ENCODE data around the gene PARP12. TPM values are rescaled to one million over a fixed set of nuclear protein-coding genes. Genes with fewer than 3 reads are reported as not detected.

The PARP12 gene
- total and polyA plus RNA-seq, 2 of the 13 experiments (the other 11 are each of a cell fraction or from before 2014, with no cell fraction given): 15.5 to 35.2 TPM

DNA sequence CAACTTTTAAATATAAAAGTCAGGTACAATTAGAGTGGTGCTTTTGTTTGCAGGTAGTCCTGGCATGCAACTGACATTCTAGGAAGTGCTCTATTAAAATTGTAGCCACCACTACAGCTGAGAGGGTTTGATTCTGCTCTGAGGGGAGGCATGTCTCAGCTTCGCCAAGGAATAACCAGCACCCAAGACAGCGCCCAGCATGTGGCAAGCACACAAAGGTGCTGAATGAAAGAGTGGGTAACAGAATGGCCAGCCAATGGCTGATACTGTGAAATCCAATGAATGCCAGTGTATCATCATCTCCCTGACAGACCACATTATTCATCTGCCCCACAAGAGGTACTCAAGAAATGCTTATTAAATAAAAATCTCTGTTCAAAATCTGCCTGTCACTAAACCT is 6.9 kb downstream of the PARP12 start:
- BruUV-seq (replicated peaks): no TSS peak
- Histone ChIP-seq H3K4me1 (ENCODE audit: insufficient read depth, low read length) (peaks cover 36% of the 10 kb centered on the region), H3K79me2 (ENCODE audit: insufficient read depth, low read length) (peaks cover 13% of the 10 kb centered on the region), H3K27ac (ENCODE audit: extremely low read length, insufficient read depth, low read length) (no peak overlapping the region), H3K4me2 (ENCODE audit: low read depth, low read length) (no peak overlapping the region), H2AFZ (ENCODE audit: low read length) (no peak overlapping the region), H4K20me1 (ENCODE audit: insufficient read depth, low read length) (no peaks in the 10 kb centered on the region), H3K9ac (ENCODE audit: insufficient read depth, low read depth, low read length) (no peak overlapping the region), H3K4me3 (replicated peaks in 1 of 3; ENCODE audit: insufficient read depth in 1 of 3, low read depth in 2 of 3, low read length in 3 of 3) (no peak overlapping the region), H3K27me3 (ENCODE audit: control insufficient read depth in 1 of 2, insufficient read depth in 2 of 2, low read length in 2 of 2) (no peaks in the 10 kb centered on the region), H3K36me3 (replicated peaks in 1 of 2; ENCODE audit: control insufficient read depth in 1 of 2, insufficient read depth in 2 of 2, low read length in 2 of 2) (peaks cover 5 to 21% of the 10 kb centered on the region in 2 experiments), H3K9me3 (ENCODE audit: low read length) (no peaks in the 10 kb centered on the region)
- DNase-seq (ENCODE audit: low spot score) (no peak), ATAC-seq (no peak), FAIRE-seq (no peak)
- POLR2A ChIA-PET: no interaction called here
- 100% methylated on average over 2 of the region's 2 CpGs for WGBS (ENCODE audit: low lambda C conversion rate)
- TF ChIP-seq ZNF496 (CRISPR knock-in tag; IDR thresholded peaks at IDR 0.05; ENCODE audit: insufficient replicate concordance) (no peak), RARA (CRISPR knock-in tag; IDR thresholded peaks at IDR 0.05) (no peak), ZNF501 (CRISPR knock-in tag; IDR thresholded peaks at IDR 0.05) (no peak), RFX5 (IDR thresholded peaks at IDR 0.05; ENCODE audit: low read depth, low read length) (no peak), ZFAT (CRISPR knock-in tag; conservative IDR thresholded peaks at IDR 0.05) (no peak), ZNF577 (CRISPR knock-in tag; IDR thresholded peaks at IDR 0.05; ENCODE audit: borderline replicate concordance, low read depth) (no peak), HDAC1 (CRISPR knock-in tag; IDR thresholded peaks at IDR 0.05) (no peak), ZNF644 (CRISPR knock-in tag; IDR thresholded peaks at IDR 0.05; ENCODE audit: low read depth) (no peak), KLF12 (CRISPR knock-in tag; IDR thresholded peaks at IDR 0.05; ENCODE audit: borderline replicate concordance) (no peak), ZNF672 (CRISPR knock-in tag; IDR thresholded peaks at IDR 0.05) (no peak), ZNF563 (CRISPR knock-in tag; IDR thresholded peaks at IDR 0.05) (no peak), MED8 (CRISPR knock-in tag; IDR thresholded peaks at IDR 0.05; ENCODE audit: insufficient replicate concordance) (no peak)
- TF ChIP-seq, protein P1, sequence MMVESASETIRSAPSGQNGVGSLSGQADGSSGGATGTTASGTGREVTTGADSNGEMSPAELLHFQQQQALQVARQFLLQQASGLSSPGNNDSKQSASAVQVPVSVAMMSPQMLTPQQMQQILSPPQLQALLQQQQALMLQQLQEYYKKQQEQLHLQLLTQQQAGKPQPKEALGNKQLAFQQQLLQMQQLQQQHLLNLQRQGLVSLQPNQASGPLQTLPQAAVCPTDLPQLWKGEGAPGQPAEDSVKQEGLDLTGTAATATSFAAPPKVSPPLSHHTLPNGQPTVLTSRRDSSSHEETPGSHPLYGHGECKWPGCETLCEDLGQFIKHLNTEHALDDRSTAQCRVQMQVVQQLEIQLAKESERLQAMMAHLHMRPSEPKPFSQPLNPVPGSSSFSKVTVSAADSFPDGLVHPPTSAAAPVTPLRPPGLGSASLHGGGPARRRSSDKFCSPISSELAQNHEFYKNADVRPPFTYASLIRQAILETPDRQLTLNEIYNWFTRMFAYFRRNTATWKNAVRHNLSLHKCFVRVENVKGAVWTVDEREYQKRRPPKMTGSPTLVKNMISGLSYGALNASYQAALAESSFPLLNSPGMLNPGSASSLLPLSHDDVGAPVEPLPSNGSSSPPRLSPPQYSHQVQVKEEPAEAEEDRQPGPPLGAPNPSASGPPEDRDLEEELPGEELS (CRISPR knock-in tag; IDR thresholded peaks at IDR 0.05): no peak
- TF ChIP-seq, protein P2, sequence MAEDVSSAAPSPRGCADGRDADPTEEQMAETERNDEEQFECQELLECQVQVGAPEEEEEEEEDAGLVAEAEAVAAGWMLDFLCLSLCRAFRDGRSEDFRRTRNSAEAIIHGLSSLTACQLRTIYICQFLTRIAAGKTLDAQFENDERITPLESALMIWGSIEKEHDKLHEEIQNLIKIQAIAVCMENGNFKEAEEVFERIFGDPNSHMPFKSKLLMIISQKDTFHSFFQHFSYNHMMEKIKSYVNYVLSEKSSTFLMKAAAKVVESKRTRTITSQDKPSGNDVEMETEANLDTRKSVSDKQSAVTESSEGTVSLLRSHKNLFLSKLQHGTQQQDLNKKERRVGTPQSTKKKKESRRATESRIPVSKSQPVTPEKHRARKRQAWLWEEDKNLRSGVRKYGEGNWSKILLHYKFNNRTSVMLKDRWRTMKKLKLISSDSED (CRISPR knock-in tag; IDR thresholded peaks at IDR 0.05): no peak
- TF ChIP-seq, protein P3, sequence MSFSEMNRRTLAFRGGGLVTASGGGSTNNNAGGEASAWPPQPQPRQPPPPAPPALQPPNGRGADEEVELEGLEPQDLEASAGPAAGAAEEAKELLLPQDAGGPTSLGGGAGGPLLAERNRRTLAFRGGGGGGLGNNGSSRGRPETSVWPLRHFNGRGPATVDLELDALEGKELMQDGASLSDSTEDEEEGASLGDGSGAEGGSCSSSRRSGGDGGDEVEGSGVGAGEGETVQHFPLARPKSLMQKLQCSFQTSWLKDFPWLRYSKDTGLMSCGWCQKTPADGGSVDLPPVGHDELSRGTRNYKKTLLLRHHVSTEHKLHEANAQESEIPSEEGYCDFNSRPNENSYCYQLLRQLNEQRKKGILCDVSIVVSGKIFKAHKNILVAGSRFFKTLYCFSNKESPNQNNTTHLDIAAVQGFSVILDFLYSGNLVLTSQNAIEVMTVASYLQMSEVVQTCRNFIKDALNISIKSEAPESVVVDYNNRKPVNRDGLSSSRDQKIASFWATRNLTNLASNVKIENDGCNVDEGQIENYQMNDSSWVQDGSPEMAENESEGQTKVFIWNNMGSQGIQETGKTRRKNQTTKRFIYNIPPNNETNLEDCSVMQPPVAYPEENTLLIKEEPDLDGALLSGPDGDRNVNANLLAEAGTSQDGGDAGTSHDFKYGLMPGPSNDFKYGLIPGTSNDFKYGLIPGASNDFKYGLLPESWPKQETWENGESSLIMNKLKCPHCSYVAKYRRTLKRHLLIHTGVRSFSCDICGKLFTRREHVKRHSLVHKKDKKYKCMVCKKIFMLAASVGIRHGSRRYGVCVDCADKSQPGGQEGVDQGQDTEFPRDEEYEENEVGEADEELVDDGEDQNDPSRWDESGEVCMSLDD (CRISPR knock-in tag; IDR thresholded peaks at IDR 0.05; ENCODE audit: borderline replicate concordance): no peak
- TF ChIP-seq, protein P4, sequence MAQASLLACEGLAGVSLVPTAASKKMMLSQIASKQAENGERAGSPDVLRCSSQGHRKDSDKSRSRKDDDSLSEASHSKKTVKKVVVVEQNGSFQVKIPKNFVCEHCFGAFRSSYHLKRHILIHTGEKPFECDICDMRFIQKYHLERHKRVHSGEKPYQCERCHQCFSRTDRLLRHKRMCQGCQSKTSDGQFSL (CRISPR knock-in tag; IDR thresholded peaks at IDR 0.05): no peak
- TF ChIP-seq, protein P5, sequence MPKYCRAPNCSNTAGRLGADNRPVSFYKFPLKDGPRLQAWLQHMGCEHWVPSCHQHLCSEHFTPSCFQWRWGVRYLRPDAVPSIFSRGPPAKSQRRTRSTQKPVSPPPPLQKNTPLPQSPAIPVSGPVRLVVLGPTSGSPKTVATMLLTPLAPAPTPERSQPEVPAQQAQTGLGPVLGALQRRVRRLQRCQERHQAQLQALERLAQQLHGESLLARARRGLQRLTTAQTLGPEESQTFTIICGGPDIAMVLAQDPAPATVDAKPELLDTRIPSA (CRISPR knock-in tag; IDR thresholded peaks at IDR 0.05; ENCODE audit: borderline replicate concordance): no peak
- intact Hi-C loops (cut with micrococcal nuclease; ENCODE audit: unreplicated experiment): no loop called here
- CTCF ChIA-PET (ENCODE audit: low intra/inter-chr PET ratio, low total read pairs): no interaction called here
- in situ Hi-C loops (cut with HindIII; ENCODE audit: extremely low pct_ligation_motif_present, low pct_unique_long_range_greater_than_20kb): no loop called here
